WTC11 (cell line): ENCODE measurements around the gene WDHD1. TPM values are rescaled to one million over a fixed set of nuclear protein-coding genes. Genes with fewer than 3 reads are reported as not detected.

ENCODE experiments used
- ATAC-seq: fragments of 200-7000 bp; cut with Tn5 transposase; 2 replicates; pipeline ENCODE4 v1.10.0; 2021; ENCODE audit warnings: mild to moderate bottlenecking, moderate library complexity
- CTCF ChIA-PET: fragments of 300-600 bp; sonication (Branson Sonifier 250); formaldehyde crosslinking; loops from one replicate; lab custom pipeline; 2021; ENCODE audit warnings: antibody characterized with exemption; lab: Charles Lee
- POLR2A ChIA-PET: fragments of 350-600 bp; sonication (Branson Sonifier 250); formaldehyde crosslinking; loops from one replicate; lab custom pipeline; 2021; ENCODE audit warnings: antibody characterized with exemption; lab: Charles Lee
- DNase-seq: peaks from one replicate; pipeline ENCODE4 v3.0.0; 2021; ENCODE audit warnings: low spot score
- H3K27ac Mint-ChIP-seq: 2 replicates; pipeline ENCODE4 v1.8.0; 2021; ENCODE audit warnings: mixed read lengths
- H3K27me3 Mint-ChIP-seq: 2 replicates; pipeline ENCODE4 v1.8.0; 2021; ENCODE audit warnings: low read depth, mild to moderate bottlenecking, moderate library complexity, mixed read lengths
- H3K36me3 Mint-ChIP-seq: 2 replicates; pipeline ENCODE4 v1.8.0; 2021; ENCODE audit warnings: mixed read lengths
- H3K4me1 Mint-ChIP-seq: 2 replicates; pipeline ENCODE4 v1.8.0; 2022; ENCODE audit warnings: mixed read lengths
- H3K4me3 Mint-ChIP-seq: 2 replicates; pipeline ENCODE4 v1.8.0; 2021; ENCODE audit warnings: mild to moderate bottlenecking, moderate library complexity, mixed read lengths
- H3K9me3 Mint-ChIP-seq: 2 replicates; pipeline ENCODE4 v1.8.0; 2021; ENCODE audit warnings: mixed read lengths
- ATF1 ChIP-seq: sonication (generic); formaldehyde crosslinking; IDR thresholded peaks from 2 replicates; pipeline ENCODE4 v1.8.1; 2023; ENCODE audit warnings: mild to moderate bottlenecking, moderate library complexity, missing genetic modification reagents
- CBFB ChIP-seq: sonication (generic); formaldehyde crosslinking; IDR thresholded peaks from 2 replicates; pipeline ENCODE4 v1.8.1; 2022; ENCODE audit warnings: mild to moderate bottlenecking, low read depth, missing genetic modification reagents
- ESRRA ChIP-seq: sonication (generic); formaldehyde crosslinking; IDR thresholded peaks from 2 replicates; pipeline ENCODE4 v1.8.1; 2022; ENCODE audit warnings: mild to moderate bottlenecking, missing genetic modification reagents, borderline replicate concordance
- FOXP1 ChIP-seq: sonication (generic); formaldehyde crosslinking; IDR thresholded peaks from 2 replicates; pipeline ENCODE4 v1.8.0; 2022; ENCODE audit warnings: missing genetic modification reagents, mild to moderate bottlenecking, moderate library complexity, borderline replicate concordance
- NR3C1 ChIP-seq: sonication (generic); formaldehyde crosslinking; conservative IDR thresholded peaks from 2 replicates; pipeline ENCODE4 v1.8.1; 2023; ENCODE audit warnings: low read depth, mild to moderate bottlenecking, missing genetic modification reagents
- SOX15 ChIP-seq: fragments of 250-450 bp; sonication (Bioruptor Pico); IDR thresholded peaks from 2 replicates; pipeline ENCODE4 v1.9.0; 2021; ENCODE audit warnings: mild to moderate bottlenecking
- ZNF232 ChIP-seq: sonication (generic); formaldehyde crosslinking; IDR thresholded peaks from 2 replicates; pipeline ENCODE4 v1.8.0; 2022; ENCODE audit warnings: mild to moderate bottlenecking, missing genetic modification reagents
- ZNF317 ChIP-seq: sonication (generic); formaldehyde crosslinking; IDR thresholded peaks from 2 replicates; pipeline ENCODE4 v1.8.1; 2023; ENCODE audit warnings: low read depth, mild to moderate bottlenecking, moderate library complexity, missing genetic modification reagents, borderline replicate concordance
- ZNF423 ChIP-seq: fragments of 250-450 bp; sonication (Bioruptor Pico); IDR thresholded peaks from 2 replicates; pipeline ENCODE4 v2.1.2; 2022; ENCODE audit warnings: mild to moderate bottlenecking, moderate library complexity
- total RNA-seq: library from RNA; stranded (reverse); gene quantifications from 3 replicates; pipeline ENCODE4 v1.2.3, GENCODE V29; 2021
- TF ChIP-seq, protein P1 (sequence below): sonication (generic); formaldehyde crosslinking; IDR thresholded peaks from 2 replicates; pipeline ENCODE4 v1.8.0; 2022; ENCODE audit warnings: mild to moderate bottlenecking, missing genetic modification reagents
- TF ChIP-seq, protein P2 (sequence below): sonication (generic); formaldehyde crosslinking; conservative IDR thresholded peaks from 2 replicates; pipeline ENCODE4 v1.8.1; 2023; ENCODE audit warnings: mild to moderate bottlenecking, low read depth, missing genetic modification reagents, moderate library complexity
- TF ChIP-seq, protein P3 (sequence below): fragments of 250-450 bp; sonication (Bioruptor Pico); conservative IDR thresholded peaks from 2 replicates; pipeline ENCODE4 v1.9.0; 2021; ENCODE audit warnings: mild to moderate bottlenecking
- TF ChIP-seq, protein P4 (sequence below): sonication (generic); formaldehyde crosslinking; IDR thresholded peaks from 2 replicates; pipeline ENCODE4 v1.8.0; 2023; ENCODE audit warnings: missing genetic modification reagents
- TF ChIP-seq, protein P5 (sequence below): sonication (generic); formaldehyde crosslinking; IDR thresholded peaks from 2 replicates; pipeline ENCODE4 v1.8.1; 2023; ENCODE audit warnings: mild to moderate bottlenecking, missing genetic modification reagents, borderline replicate concordance
- TF ChIP-seq, protein P6 (sequence below): sonication (generic); formaldehyde crosslinking; IDR thresholded peaks from 2 replicates; pipeline ENCODE4 v1.8.0; 2023; ENCODE audit warnings: missing genetic modification reagents, mild to moderate bottlenecking, borderline replicate concordance
- TF ChIP-seq, protein P7 (sequence below): sonication (generic); formaldehyde crosslinking; conservative IDR thresholded peaks from 2 replicates; pipeline ENCODE4 v1.8.1; 2022; ENCODE audit warnings: mild to moderate bottlenecking, missing genetic modification reagents
- TF ChIP-seq, protein P8 (sequence below): fragments of 250-450 bp; sonication (Bioruptor Pico); IDR thresholded peaks from 2 replicates; pipeline ENCODE4 v1.9.0; 2021; ENCODE audit warnings: moderate library complexity, mild to moderate bottlenecking, inconsistent platforms, borderline replicate concordance

The WDHD1 gene
- total RNA-seq, 1 experiment from 2014 or later, result 76.1 TPM

DNA sequence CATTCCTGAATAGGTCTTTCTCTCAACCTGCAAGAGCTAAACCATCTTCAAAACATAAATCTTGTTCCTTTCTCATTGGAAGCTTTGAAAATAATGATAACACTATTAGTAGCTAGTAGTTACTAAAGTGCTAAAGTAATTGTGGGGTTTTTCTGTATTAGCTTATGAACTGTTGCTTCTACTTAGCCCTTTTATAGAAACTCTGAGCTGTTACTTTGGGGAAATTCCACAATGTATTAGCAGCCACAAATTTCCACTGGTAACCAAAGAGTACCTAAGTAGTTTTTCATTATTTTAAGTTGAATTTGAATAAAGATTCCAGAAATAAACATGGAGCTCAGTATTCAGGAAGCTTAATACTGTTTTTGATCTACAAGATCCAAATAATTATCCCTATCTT lies 18.2 kb upstream of the WDHD1 start (continued):
- TF ChIP-seq, protein P1, sequence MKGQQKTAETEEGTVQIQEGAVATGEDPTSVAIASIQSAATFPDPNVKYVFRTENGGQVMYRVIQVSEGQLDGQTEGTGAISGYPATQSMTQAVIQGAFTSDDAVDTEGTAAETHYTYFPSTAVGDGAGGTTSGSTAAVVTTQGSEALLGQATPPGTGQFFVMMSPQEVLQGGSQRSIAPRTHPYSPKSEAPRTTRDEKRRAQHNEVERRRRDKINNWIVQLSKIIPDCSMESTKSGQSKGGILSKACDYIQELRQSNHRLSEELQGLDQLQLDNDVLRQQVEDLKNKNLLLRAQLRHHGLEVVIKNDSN (CRISPR knock-in tag), result no peak
- TF ChIP-seq, protein P2, sequence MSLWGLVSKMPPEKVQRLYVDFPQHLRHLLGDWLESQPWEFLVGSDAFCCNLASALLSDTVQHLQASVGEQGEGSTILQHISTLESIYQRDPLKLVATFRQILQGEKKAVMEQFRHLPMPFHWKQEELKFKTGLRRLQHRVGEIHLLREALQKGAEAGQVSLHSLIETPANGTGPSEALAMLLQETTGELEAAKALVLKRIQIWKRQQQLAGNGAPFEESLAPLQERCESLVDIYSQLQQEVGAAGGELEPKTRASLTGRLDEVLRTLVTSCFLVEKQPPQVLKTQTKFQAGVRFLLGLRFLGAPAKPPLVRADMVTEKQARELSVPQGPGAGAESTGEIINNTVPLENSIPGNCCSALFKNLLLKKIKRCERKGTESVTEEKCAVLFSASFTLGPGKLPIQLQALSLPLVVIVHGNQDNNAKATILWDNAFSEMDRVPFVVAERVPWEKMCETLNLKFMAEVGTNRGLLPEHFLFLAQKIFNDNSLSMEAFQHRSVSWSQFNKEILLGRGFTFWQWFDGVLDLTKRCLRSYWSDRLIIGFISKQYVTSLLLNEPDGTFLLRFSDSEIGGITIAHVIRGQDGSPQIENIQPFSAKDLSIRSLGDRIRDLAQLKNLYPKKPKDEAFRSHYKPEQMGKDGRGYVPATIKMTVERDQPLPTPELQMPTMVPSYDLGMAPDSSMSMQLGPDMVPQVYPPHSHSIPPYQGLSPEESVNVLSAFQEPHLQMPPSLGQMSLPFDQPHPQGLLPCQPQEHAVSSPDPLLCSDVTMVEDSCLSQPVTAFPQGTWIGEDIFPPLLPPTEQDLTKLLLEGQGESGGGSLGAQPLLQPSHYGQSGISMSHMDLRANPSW, result no peak
- TF ChIP-seq NR3C1 (CRISPR knock-in tag), result no peak
- TF ChIP-seq FOXP1 (CRISPR knock-in tag), result no peak

DNA sequence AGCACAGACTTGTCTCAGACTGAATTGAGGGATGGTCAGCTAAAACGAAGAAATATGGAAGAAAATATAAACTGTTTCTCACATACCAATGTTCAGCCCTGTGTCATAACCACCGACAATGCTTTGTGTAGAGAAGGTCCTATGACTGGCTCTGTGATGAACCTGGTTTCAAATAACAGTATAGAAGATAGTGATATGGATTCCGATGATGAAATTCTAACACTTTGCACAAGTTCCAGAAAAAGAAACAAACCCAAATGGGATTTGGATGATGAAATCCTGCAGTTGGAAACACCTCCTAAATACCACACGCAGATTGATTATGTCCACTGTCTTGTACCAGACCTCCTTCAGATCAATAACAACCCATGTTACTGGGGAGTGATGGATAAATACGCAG lies 16.6 kb upstream of the WDHD1 start:
- POLR2A ChIA-PET, result no interaction called here
- H3K4me1 Mint-ChIP-seq, result peaks cover 5% of the 10 kb centered on the region
- no peaks in the 10 kb centered on the region for H3K9me3 Mint-ChIP-seq
- CTCF ChIA-PET, result no interaction called here
- H3K36me3 Mint-ChIP-seq, result peaks cover 31% of the 10 kb centered on the region
- no peak overlapping the region for H3K27ac Mint-ChIP-seq
- H3K27me3 Mint-ChIP-seq, result peaks cover 47% of the 10 kb centered on the region
- DNase-seq, result no peak
- H3K4me3 Mint-ChIP-seq, result no peak overlapping the region
- ATAC-seq, result no peak
- TF ChIP-seq SOX15, result no peak
- TF ChIP-seq NR3C1 (CRISPR knock-in tag), result no peak
- TF ChIP-seq ATF1 (CRISPR knock-in tag), result no peak
- no peak for TF ChIP-seq ZNF232 (CRISPR knock-in tag)
- TF ChIP-seq, protein P1 (CRISPR knock-in tag), result no peak
- TF ChIP-seq ZNF423 (CRISPR knock-in tag), result no peak
- TF ChIP-seq, protein P3, sequence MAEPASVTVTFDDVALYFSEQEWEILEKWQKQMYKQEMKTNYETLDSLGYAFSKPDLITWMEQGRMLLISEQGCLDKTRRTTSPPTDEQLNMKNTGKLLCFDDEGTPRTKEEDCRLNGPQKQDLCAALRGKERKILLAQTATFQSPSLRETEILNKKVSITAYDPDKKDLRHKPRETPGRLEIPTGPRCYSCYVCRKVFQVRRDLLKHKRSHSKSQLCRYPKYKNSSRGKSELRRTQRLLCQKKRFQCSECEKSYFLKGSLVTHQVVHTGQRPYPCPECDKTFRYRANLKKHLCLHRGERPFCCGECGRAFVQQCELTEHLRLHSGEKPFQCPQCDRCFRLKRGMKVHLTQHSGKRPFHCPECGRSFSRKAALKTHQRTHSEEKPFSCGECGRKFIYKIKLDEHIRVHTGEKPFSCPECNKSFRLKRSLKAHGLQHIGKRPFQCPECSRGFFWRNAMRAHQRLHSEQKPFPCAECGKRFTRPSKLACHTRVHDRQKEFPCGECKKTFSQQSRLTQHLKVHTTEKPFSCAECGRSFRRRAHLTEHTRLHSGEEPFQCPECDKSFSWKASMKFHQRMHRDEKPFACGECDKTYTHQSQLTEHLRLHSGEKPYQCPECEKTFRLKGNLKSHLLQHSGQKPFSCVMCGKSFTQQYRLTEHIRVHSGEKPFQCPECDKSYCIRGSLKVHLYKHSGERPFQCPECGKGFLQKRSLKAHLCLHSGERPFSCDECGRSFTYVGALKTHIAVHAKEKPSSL, result no peak
- TF ChIP-seq, protein P4, sequence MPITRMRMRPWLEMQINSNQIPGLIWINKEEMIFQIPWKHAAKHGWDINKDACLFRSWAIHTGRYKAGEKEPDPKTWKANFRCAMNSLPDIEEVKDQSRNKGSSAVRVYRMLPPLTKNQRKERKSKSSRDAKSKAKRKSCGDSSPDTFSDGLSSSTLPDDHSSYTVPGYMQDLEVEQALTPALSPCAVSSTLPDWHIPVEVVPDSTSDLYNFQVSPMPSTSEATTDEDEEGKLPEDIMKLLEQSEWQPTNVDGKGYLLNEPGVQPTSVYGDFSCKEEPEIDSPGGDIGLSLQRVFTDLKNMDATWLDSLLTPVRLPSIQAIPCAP (CRISPR knock-in tag), result no peak
- TF ChIP-seq, protein P5, sequence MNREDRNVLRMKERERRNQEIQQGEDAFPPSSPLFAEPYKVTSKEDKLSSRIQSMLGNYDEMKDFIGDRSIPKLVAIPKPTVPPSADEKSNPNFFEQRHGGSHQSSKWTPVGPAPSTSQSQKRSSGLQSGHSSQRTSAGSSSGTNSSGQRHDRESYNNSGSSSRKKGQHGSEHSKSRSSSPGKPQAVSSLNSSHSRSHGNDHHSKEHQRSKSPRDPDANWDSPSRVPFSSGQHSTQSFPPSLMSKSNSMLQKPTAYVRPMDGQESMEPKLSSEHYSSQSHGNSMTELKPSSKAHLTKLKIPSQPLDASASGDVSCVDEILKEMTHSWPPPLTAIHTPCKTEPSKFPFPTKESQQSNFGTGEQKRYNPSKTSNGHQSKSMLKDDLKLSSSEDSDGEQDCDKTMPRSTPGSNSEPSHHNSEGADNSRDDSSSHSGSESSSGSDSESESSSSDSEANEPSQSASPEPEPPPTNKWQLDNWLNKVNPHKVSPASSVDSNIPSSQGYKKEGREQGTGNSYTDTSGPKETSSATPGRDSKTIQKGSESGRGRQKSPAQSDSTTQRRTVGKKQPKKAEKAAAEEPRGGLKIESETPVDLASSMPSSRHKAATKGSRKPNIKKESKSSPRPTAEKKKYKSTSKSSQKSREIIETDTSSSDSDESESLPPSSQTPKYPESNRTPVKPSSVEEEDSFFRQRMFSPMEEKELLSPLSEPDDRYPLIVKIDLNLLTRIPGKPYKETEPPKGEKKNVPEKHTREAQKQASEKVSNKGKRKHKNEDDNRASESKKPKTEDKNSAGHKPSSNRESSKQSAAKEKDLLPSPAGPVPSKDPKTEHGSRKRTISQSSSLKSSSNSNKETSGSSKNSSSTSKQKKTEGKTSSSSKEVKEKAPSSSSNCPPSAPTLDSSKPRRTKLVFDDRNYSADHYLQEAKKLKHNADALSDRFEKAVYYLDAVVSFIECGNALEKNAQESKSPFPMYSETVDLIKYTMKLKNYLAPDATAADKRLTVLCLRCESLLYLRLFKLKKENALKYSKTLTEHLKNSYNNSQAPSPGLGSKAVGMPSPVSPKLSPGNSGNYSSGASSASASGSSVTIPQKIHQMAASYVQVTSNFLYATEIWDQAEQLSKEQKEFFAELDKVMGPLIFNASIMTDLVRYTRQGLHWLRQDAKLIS, result no peak
- TF ChIP-seq, protein P6, sequence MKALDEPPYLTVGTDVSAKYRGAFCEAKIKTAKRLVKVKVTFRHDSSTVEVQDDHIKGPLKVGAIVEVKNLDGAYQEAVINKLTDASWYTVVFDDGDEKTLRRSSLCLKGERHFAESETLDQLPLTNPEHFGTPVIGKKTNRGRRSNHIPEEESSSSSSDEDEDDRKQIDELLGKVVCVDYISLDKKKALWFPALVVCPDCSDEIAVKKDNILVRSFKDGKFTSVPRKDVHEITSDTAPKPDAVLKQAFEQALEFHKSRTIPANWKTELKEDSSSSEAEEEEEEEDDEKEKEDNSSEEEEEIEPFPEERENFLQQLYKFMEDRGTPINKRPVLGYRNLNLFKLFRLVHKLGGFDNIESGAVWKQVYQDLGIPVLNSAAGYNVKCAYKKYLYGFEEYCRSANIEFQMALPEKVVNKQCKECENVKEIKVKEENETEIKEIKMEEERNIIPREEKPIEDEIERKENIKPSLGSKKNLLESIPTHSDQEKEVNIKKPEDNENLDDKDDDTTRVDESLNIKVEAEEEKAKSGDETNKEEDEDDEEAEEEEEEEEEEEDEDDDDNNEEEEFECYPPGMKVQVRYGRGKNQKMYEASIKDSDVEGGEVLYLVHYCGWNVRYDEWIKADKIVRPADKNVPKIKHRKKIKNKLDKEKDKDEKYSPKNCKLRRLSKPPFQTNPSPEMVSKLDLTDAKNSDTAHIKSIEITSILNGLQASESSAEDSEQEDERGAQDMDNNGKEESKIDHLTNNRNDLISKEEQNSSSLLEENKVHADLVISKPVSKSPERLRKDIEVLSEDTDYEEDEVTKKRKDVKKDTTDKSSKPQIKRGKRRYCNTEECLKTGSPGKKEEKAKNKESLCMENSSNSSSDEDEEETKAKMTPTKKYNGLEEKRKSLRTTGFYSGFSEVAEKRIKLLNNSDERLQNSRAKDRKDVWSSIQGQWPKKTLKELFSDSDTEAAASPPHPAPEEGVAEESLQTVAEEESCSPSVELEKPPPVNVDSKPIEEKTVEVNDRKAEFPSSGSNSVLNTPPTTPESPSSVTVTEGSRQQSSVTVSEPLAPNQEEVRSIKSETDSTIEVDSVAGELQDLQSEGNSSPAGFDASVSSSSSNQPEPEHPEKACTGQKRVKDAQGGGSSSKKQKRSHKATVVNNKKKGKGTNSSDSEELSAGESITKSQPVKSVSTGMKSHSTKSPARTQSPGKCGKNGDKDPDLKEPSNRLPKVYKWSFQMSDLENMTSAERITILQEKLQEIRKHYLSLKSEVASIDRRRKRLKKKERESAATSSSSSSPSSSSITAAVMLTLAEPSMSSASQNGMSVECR (CRISPR knock-in tag), result no peak
- no peak for TF ChIP-seq ZNF317 (CRISPR knock-in tag)
- TF ChIP-seq, protein P7, sequence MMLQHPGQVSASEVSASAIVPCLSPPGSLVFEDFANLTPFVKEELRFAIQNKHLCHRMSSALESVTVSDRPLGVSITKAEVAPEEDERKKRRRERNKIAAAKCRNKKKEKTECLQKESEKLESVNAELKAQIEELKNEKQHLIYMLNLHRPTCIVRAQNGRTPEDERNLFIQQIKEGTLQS, result no peak
- TF ChIP-seq ESRRA (CRISPR knock-in tag), result no peak
- TF ChIP-seq, protein P8, sequence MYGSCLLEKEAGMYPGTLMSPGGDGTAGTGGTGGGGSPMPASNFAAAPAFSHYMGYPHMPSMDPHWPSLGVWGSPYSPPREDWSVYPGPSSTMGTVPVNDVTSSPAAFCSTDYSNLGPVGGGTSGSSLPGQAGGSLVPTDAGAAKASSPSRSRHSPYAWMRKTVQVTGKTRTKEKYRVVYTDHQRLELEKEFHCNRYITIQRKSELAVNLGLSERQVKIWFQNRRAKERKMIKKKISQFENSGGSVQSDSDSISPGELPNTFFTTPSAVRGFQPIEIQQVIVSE (CRISPR knock-in tag), result no peak
- TF ChIP-seq CBFB, result no peak
